LNCAP (cell line): Measurements from ENCODE around the gene PIK3R1.

Source experiments
- CTCF ChIP-seq: fragments of 450-650 bp; IDR thresholded peaks from 2 replicates; pipeline ENCODE4 v1.5.1; 2017; ENCODE audit warnings: mild to moderate bottlenecking

Gene PIK3R1

GRCh38 chr5:68215208-68215897 is at the start of gene PIK3R1:
TSS of gene PIK3R1 (plus strand) at chr5:68215756. CDS start at chr5:68226676, 10,920 bp downstream.
- peak; percentile 19; the same call in 1 of the 2 replicates for TF ChIP-seq CTCF

- no peak for TF ChIP-seq CTCF
Observed at GRCh38 chr5:68167195-68167651, 48.3 kb upstream of the PIK3R1 start.

GRCh38 chr5:68169903-68170302 is 45.7 kb upstream of the PIK3R1 start:
- no peak for TF ChIP-seq CTCF

- no peak for TF ChIP-seq CTCF
Observed at GRCh38 chr5:68170826-68171558, 44.6 kb upstream of the PIK3R1 start.

GRCh38 chr5:68172314-68172713 is 43.2 kb upstream of the PIK3R1 start:
- no peak for TF ChIP-seq CTCF

DNA sequence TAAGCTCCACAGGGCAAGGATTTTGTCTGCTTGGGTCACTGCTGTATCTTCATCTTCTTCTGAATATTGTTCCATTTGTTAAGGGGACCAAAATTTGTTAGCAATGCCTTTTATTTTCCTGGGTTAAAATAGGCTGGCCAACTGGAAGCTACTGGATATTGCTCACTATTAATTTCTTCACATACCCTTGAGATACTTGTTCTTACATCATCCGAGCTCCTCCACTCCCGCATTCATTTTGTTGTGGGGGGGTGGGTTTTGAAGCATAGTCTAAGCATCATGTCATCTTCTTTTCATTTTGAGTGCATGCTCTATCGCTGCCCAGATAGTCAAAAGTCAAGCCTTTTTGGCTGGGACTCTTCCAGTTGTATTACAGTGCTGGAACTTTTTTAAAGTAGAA is 42.5 kb upstream of the PIK3R1 start:
- no peak for TF ChIP-seq CTCF

DNA sequence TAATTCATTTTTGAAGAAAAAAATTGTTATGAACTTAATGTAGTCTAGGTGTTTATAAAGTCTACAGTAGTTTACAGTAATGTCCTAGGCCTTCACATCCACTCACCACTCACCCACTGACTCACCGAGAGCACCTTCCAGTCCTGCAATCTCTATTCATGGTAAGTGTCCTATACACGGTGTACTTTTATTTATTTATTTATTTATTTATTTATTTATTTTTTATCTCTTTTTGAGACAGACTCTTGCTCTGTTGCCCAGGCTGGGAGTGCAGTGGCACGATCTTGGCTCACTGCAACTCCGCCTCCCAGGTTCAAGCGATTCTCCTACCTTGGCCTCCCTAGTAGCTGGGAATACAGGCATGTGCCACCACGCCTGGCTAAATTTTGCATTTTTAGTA is 39.3 kb upstream of the PIK3R1 start:
- no peak for TF ChIP-seq CTCF
